ENCODE measurements around the gene APBA1.

The APBA1 gene

DNA sequence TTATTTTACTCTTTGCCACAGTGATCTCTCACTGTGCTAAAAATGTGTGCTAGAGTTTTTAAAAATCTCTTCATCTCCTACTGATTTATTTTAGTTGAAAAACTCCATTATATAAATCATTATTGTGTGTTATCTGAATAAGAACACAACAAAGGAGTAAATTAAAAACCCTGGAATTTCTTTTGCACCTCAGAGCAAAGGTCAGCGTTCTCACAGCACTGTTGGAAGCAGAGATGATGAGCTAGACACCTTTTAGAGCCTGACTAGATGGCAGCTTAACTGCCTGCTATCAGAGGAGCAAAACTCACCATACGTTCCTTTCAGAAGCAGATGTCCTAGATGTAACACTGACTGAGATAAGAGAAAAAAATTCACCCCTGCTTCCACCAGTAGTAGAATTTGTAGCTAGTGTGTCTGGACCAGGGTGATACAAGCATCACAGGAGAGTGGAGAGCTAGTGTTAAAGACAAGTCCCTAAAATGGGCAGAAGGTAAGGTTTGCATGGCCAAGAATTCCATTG, 200.0 kb downstream of the APBA1 start:
- DNase-seq (ENCODE audit: low read depth) = no peak

DNA sequence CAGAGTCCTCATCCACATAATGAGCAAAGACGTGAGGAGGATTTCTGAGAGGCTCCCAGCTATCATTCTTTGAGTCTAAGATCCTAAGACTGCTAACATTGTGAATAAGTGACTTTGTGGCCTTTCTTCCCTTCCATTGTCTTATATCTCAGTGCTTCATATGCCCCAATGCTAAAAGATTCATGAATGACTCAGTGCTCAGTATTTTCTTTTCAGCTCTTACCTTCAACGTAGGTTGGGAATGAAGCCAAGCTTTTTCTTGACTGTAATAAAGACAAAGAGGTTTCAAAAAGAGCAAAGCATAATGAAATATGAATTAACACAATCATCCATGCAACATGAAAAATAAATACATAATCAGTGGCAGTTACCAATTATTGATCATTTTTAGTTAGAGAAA, 200.7 kb downstream of the APBA1 start:
- no peak for DNase-seq (ENCODE audit: low read depth)

GRCh38 chr9:69470186-69470977, 201.8 kb downstream of the APBA1 start:
- DNase-seq (ENCODE audit: low read depth) = no peak

GRCh38 chr9:69469136-69469535, 203.0 kb downstream of the APBA1 start:
- DNase-seq (ENCODE audit: low read depth) = no peak

DNA sequence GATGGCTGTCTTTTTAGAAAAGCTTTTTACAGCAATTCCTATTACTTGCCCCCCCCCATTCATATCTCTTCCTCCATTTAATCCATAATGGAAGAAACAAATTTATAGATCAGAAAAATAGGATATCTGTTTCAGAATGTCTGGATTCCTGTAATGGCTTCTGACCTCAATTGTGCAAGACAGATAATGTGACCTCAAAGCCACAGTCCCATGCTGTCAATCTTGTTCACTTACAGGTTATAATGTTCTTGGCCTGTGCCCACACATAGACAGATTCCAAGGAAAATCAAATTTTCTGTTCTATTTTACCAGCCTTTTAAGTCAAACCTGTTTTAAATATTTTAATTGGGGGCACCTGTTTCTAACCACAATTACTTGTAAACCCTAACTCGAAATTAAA, 203.8 kb downstream of the APBA1 start:
- no peak for DNase-seq (ENCODE audit: low read depth)

GRCh38 chr9:69466151-69466550, 206.0 kb downstream of the APBA1 start:
- no peak for DNase-seq (ENCODE audit: low read depth)

- DNase-seq (ENCODE audit: low read depth) = no peak
Observed at GRCh38 chr9:69465473-69465872, 206.7 kb downstream of the APBA1 start.

DNA sequence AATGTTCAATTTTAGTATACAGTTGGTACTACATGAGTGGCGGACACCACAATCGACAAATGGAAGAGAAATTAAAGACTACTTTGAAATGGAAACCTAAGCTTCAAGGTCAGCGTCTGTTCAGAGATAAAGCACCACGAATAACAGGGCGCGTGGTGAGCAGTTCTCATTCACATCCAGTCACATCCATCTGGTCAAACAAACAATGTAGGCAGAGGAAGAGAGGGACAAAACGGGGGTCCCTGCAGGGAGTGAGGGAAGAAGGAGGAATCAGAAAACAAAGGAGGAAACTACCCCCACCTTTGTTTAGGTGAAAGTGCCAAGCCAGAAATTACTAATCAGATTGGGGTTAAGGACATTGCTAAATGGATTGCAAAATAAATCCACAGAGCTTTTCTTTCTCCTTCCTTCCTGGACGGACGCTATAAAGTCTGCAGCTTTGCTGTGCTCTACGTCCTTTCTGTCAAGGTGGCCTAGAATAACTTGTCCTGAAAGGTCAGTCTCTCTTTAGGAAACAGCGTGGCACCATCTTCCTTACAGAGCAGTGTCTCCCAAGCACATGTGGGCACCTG, 208.6 kb downstream of the APBA1 start:
- no peak for DNase-seq (ENCODE audit: low read depth)

- no peak for DNase-seq (ENCODE audit: low read depth)
Observed at GRCh38 chr9:69462394-69462793, 209.8 kb downstream of the APBA1 start.

DNA sequence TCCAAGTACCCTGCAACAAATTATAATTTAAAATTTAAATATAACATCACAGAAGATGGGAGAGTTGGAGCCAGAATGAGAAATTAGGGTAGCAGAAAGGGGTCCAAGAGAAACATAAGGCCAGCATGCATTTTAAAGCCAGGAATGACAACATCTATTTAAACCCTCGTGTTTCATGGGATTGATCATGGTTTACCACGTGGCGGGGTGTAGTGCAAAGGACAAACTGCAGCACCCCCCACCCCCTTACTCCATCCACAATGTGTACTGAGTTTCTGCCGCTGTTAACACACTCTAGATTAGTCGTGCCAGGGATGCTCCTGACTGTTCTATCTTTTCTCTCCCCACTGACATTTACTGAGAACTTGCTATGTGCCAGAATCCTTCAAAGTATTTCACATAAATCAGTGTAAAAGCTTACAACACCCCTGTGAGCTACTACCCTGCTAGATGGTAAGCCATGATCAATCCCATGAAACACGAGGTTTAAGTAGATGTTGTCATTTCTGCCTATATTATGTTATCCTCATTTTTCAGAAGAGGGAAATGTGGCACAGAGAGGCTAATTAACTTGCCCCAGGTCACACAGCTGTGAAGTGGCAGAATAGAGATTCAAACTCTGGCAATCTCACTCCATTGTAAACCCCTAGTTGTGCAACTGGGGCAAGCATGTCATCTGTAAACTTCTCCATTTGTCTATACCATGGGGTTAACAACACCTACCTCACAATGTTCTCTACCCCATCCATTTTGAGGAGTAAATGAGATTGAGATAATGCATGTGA, 210.9 kb downstream of the APBA1 start:
- DNase-seq (ENCODE audit: low read depth) = no peak

GRCh38 chr9:69460012-69460411, 212.2 kb downstream of the APBA1 start:
- DNase-seq (ENCODE audit: low read depth) = no peak

- no peak for DNase-seq (ENCODE audit: low read depth)
Observed at GRCh38 chr9:69458176-69458575, 214.0 kb downstream of the APBA1 start.

DNA sequence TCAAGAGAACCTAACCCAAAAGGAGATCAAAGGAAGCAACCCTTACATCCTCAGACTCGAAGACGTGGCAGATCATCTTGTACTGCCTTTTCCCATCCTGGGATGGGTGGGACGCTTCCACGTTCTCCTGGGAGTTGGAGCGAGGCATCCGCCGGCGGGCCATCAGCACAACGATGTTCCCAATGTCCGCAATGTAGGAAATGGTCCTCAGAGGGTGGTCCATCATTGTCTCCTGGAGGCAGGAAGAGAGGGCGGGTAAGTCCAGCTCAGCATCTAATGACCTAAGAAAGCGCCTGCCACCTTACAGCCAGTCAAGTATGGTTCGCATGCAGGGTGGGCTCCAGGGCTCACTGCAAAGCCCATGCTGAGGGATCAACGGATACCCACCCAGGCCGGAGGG, 216.0 kb downstream of the APBA1 start:
- DNase-seq (ENCODE audit: low read depth) = no peak

DNA sequence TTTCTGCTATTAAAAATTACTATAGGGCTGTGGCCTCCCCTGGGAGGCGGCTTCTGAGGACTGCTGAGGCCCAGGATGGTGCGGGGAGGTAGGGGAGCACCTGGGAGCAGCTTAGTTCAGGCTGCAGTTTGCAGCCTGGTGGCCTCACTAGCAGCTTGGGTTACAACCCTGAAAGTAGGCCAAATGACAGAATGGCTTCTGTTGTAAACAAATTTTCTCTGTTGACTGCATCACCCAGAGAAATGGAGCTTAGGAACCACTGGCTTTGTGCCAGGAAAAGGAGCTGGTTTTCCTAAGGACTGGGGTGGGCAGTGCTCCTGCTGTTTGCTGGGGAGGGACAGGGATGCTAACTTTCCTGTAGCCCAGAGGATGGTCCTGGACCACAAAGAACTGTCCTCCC, 216.9 kb downstream of the APBA1 start:
- no peak for DNase-seq (ENCODE audit: low read depth)

GRCh38 chr9:69454321-69454720, 217.8 kb downstream of the APBA1 start:
- no peak for DNase-seq (ENCODE audit: low read depth)

- no peak for DNase-seq (ENCODE audit: low read depth)
Observed at GRCh38 chr9:69453746-69454145, 218.4 kb downstream of the APBA1 start.

DNA sequence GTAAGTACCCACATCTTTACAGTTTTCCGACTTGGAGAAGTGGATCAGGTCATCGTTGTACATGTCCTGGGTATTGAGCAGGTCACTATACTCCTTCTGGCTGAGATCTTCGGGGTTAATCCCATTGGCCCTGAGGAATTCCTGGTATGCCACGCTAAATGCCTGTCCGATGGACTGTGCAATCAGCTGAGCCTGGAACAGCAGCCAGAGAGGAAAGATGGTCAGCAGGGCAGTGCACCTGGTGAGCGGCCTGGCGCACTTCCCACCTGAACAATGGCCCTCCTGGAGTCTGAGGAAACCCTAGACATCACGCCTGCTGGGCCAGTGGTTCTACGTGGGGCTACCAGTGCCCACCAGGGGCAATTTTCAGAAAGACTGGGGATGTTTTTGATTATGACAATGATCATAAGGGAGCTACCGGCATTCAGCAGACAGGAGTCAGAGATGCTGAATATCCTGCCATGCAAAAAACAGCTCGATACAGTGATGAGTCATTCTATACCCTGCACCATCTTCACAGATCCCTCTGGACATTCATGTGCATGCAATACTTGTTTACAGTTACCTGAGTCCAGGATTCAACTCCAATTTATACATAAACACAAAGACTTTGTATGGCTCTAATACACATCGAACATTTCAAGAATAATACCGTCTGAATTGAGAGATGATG, 219.9 kb downstream of the APBA1 start:
- no peak for DNase-seq (ENCODE audit: low read depth)

DNA sequence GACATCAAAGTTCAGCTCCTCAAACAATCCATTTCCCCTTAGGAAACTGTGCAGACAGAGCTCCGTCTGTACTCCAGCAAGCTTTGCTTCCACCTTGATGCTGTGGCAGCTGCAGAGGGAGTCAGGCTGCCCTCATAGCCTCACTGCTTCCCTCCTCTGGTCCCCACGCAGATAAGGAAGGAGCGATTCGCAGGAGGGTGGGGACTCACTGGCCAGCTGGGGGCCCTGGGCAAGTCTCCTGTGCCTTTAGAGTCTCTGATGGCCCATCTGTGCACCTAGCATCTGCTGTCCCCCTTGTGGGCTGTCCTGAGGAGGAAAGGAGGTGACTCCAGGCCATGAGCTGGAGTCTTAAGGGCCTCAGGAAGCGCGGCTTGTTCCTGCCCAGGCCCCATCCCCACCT, 225.7 kb downstream of the APBA1 start:
- no peak for DNase-seq (ENCODE audit: low read depth)

DNA sequence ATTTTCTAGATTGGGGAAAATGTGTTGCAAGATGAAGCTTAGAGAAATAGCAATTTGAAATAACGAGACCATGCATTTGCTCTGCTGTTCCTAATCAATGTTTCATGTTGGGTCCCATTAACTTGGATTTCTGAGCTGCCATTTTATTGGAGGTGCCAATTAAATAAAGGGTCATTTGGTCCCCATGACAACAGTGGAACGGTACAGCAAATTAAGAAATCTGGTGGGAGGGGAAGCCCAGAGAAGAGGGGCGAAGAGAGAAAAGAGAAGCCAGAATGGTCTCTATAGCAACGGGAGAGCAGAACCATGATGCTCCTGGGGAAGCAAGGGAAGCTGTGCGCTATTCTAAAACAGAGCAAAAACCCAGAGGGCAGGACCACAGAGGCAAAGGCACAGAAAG, 226.9 kb downstream of the APBA1 start:
- DNase-seq (ENCODE audit: low read depth) = no peak

DNA sequence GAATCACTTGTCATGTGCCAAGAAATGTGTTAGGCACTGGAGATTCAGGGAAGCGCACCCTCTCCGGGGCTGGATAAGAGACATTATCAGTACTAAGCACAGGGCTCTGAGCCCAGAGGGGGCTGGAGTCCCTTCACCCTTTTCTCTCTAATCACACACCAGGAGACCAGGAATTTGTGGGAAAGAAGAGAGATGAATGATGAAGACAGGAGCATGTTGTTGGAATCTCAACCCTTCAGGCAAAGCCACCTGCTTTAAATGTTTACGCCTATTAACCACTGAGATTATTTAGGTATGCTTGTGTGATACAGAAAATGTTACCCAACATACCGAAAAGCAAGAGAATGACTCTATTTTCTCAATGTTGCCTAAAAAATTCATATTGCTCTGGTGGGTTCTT, 227.4 kb downstream of the APBA1 start:
- no peak for DNase-seq (ENCODE audit: low read depth)

GRCh38 chr9:69444021-69444420, 228.2 kb downstream of the APBA1 start:
- peak; percentile 77 for DNase-seq (ENCODE audit: low read depth)

DNA sequence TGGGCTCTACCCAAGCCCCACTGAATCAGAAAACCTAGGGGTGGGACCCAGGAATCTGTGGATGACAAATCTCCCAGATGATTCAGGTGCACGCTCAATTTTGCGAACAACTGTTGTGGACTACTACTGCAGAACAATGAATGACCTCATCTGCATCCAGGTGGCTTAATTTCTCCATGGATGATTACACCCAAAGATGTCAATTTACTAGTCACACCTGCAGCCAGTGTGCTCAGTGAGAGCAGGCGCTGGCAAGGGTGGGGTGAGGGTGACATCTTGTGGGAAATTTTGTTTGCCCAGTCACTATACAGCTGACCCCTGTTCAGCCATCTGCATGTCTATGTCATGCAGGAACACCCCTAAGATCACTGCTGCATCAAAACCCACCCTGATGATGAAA, 229.0 kb downstream of the APBA1 start:
- no peak for DNase-seq (ENCODE audit: low read depth)

Measured in HS-5 (cell line).